Activated naive CD4-positive, alpha-beta T cell treated with anti-CD3 and anti-CD28 coated beads for 36 hours (primary cell): ENCODE measurements around the gene RPP30. TPM values are rescaled to one million over a fixed set of nuclear protein-coding genes. Genes with fewer than 3 reads are reported as not detected.

ENCODE experiments used
- CTCF ChIA-PET: fragments of 350-600 bp; sonication (Branson Sonifier 250); formaldehyde crosslinking; loops from one replicate; lab custom pipeline; 2021; ENCODE audit warnings: antibody characterized with exemption; lab: Charles Lee
- DNase-seq: peaks from one replicate; pipeline ENCODE4 v3.0.0-alpha.2; 2020
- H3K27ac Mint-ChIP-seq: one replicate; pipeline ENCODE4 v1.8.0; 2021; ENCODE audit warnings: mild to moderate bottlenecking, mixed read lengths
- H3K27me3 Mint-ChIP-seq: one replicate; pipeline ENCODE4 v1.8.0; 2021; ENCODE audit warnings: low read depth, mixed read lengths
- H3K36me3 Mint-ChIP-seq: one replicate; pipeline ENCODE4 v1.8.0; 2021; ENCODE audit warnings: low read depth, mixed read lengths
- H3K4me1 Mint-ChIP-seq: one replicate; pipeline ENCODE4 v1.8.0; 2021; ENCODE audit warnings: low read depth, mixed read lengths
- H3K4me3 Mint-ChIP-seq: one replicate; pipeline ENCODE4 v1.8.0; 2021; ENCODE audit warnings: mild to moderate bottlenecking, moderate library complexity, mixed read lengths
- H3K9me3 Mint-ChIP-seq: one replicate; pipeline ENCODE4 v1.8.0; 2021; ENCODE audit warnings: mixed read lengths
- intact Hi-C: fragments of 100-400 bp; cut with micrococcal nuclease; formaldehyde crosslinking; loops from one replicate; pipeline ENCODE4 v1.15.1; 2023
- total RNA-seq, 2 experiments: library from RNA; stranded (reverse); gene quantifications; one replicate each; pipeline ENCODE4 v1.2.3, GENCODE V29; 2021

The RPP30 gene
- 10 to 100 TPM; 74.7 to 75.8 TPM for total RNA-seq

GRCh38 chr10:90871766-90872647 lies at the start of gene RPP30:
TSS of gene RPP30 (plus strand) at chr10:90871974. CDS start at chr10:90871987, 13 bp downstream.
- no peaks in the 10 kb centered on the region for H3K9me3 Mint-ChIP-seq
- CTCF ChIA-PET, result interaction anchor here (0.9 to 2.7 kb wide), 4 partner anchors 10 to 124 kb away, joined by 3 to 15 read pairs (median 8); partner anchors contain the start of gene HTR7
- peak within 1 kb of the TSS; percentile 90 for H3K27ac Mint-ChIP-seq
- peaks cover 14% of the 10 kb centered on the region for H3K36me3 Mint-ChIP-seq
- DNase-seq, result peak; percentile 89
- peaks cover 24% of the 10 kb centered on the region for H3K4me1 Mint-ChIP-seq
- peak within 1 kb of the TSS; percentile 96 for H3K4me3 Mint-ChIP-seq
- peaks cover 14% of the 10 kb centered on the region for H3K27me3 Mint-ChIP-seq
- intact Hi-C loops, result loop anchor here (1.0 to 10.0 kb wide), 17 partner anchors 14 to 1455 kb away; partner anchors contain the start of genes FGFBP3, HECTD2, HTR7 and KIF20B

GRCh38 chr10:90822508-90822907 lies 49.3 kb upstream of the RPP30 start:
- Mint-ChIP-seq H3K27ac (no peak overlapping the region), H3K4me1 (no peaks in the 10 kb centered on the region), H3K4me3 (no peak overlapping the region), H3K36me3 (no peaks in the 10 kb centered on the region), H3K27me3 (peaks cover 14% of the 10 kb centered on the region), H3K9me3 (no peaks in the 10 kb centered on the region)
- CTCF ChIA-PET, result no interaction called here
- intact Hi-C loops, result no loop called here
- no peak for DNase-seq

GRCh38 chr10:90832111-90832510 lies 39.7 kb upstream of the RPP30 start:
- no peak overlapping the region for H3K4me3 Mint-ChIP-seq
- CTCF ChIA-PET, result no interaction called here
- intact Hi-C loops, result no loop called here
- no peak overlapping the region for H3K27ac Mint-ChIP-seq
- no peaks in the 10 kb centered on the region for H3K4me1 Mint-ChIP-seq
- no peaks in the 10 kb centered on the region for H3K9me3 Mint-ChIP-seq
- H3K27me3 Mint-ChIP-seq, result no peaks in the 10 kb centered on the region
- no peak for DNase-seq
- H3K36me3 Mint-ChIP-seq, result no peaks in the 10 kb centered on the region

- no peaks in the 10 kb centered on the region for H3K27me3 Mint-ChIP-seq
- CTCF ChIA-PET, result interaction anchor here (0.6 kb wide), 1 partner anchor 1060 kb away, joined by 3 read pairs; no protein-coding TSS in a partner anchor
- no peak overlapping the region for H3K4me3 Mint-ChIP-seq
- H3K36me3 Mint-ChIP-seq, result no peaks in the 10 kb centered on the region
- H3K27ac Mint-ChIP-seq, result no peak overlapping the region
- intact Hi-C loops, result no loop called here
- DNase-seq, result no peak
- no peaks in the 10 kb centered on the region for H3K4me1 Mint-ChIP-seq
- H3K9me3 Mint-ChIP-seq, result no peaks in the 10 kb centered on the region
Observed at GRCh38 chr10:90834326-90834725, 37.4 kb upstream of the RPP30 start.

GRCh38 chr10:90837486-90837885 lies 34.3 kb upstream of the RPP30 start:
- Mint-ChIP-seq H3K27me3 (no peaks in the 10 kb centered on the region), H3K27ac (no peak overlapping the region), H3K4me1 (no peaks in the 10 kb centered on the region), H3K4me3 (no peak overlapping the region), H3K9me3 (no peaks in the 10 kb centered on the region), H3K36me3 (no peaks in the 10 kb centered on the region)
- DNase-seq, result no peak
- intact Hi-C loops, result no loop called here
- CTCF ChIA-PET, result no interaction called here

- intact Hi-C loops, result no loop called here
- H3K27ac Mint-ChIP-seq, result no peak overlapping the region
- H3K9me3 Mint-ChIP-seq, result no peaks in the 10 kb centered on the region
- peaks cover 15% of the 10 kb centered on the region for H3K27me3 Mint-ChIP-seq
- H3K4me1 Mint-ChIP-seq, result peaks cover 1% of the 10 kb centered on the region
- DNase-seq, result no peak
- no peaks in the 10 kb centered on the region for H3K36me3 Mint-ChIP-seq
- CTCF ChIA-PET, result interaction anchor here (0.7 kb wide), 1 partner anchor 16 kb away, joined by 5 read pairs; no protein-coding TSS in a partner anchor
- H3K4me3 Mint-ChIP-seq, result no peak overlapping the region
Observed at GRCh38 chr10:90842725-90843124, 29.0 kb upstream of the RPP30 start.

- Mint-ChIP-seq H3K4me3 (no peak overlapping the region), H3K9me3 (peaks cover 5% of the 10 kb centered on the region), H3K4me1 (peaks cover 1% of the 10 kb centered on the region), H3K27me3 (peaks cover 21% of the 10 kb centered on the region), H3K36me3 (peaks cover 3% of the 10 kb centered on the region), H3K27ac (no peak overlapping the region)
- CTCF ChIA-PET, result no interaction called here
- no peak for DNase-seq
- intact Hi-C loops, result no loop called here
Observed at GRCh38 chr10:90845726-90846125, 26.0 kb upstream of the RPP30 start.

- Mint-ChIP-seq H3K9me3 (peaks cover 13% of the 10 kb centered on the region), H3K27me3 (peaks cover 27% of the 10 kb centered on the region), H3K4me1 (peaks cover 1% of the 10 kb centered on the region), H3K36me3 (peaks cover 6% of the 10 kb centered on the region), H3K4me3 (no peak overlapping the region), H3K27ac (no peak overlapping the region)
- no peak for DNase-seq
- intact Hi-C loops, result no loop called here
- CTCF ChIA-PET, result interaction anchor here (0.7 kb wide), 1 partner anchor 18 kb away, joined by 3 read pairs; no protein-coding TSS in a partner anchor
Observed at GRCh38 chr10:90846746-90847145, 25.0 kb upstream of the RPP30 start.

GRCh38 chr10:90847436-90847835 lies 24.3 kb upstream of the RPP30 start:
- Mint-ChIP-seq H3K4me1 (peaks cover 1% of the 10 kb centered on the region), H3K27ac (no peak overlapping the region), H3K9me3 (peaks cover 14% of the 10 kb centered on the region), H3K27me3 (peaks cover 33% of the 10 kb centered on the region), H3K4me3 (no peak overlapping the region), H3K36me3 (peaks cover 7% of the 10 kb centered on the region)
- intact Hi-C loops, result no loop called here
- peak; percentile 25 for DNase-seq
- CTCF ChIA-PET, result interaction anchor here (0.7 kb wide), 1 partner anchor 18 kb away, joined by 3 read pairs; no protein-coding TSS in a partner anchor

GRCh38 chr10:90849956-90850749 lies 21.6 kb upstream of the RPP30 start:
- H3K36me3 Mint-ChIP-seq, result peaks cover 7% of the 10 kb centered on the region
- peaks cover 1% of the 10 kb centered on the region for H3K4me1 Mint-ChIP-seq
- H3K9me3 Mint-ChIP-seq, result peaks cover 14% of the 10 kb centered on the region
- DNase-seq, result no peak
- no peak overlapping the region for H3K27ac Mint-ChIP-seq
- peaks cover 39% of the 10 kb centered on the region for H3K27me3 Mint-ChIP-seq
- CTCF ChIA-PET, result no interaction called here
- no peak overlapping the region for H3K4me3 Mint-ChIP-seq
- intact Hi-C loops, result no loop called here

GRCh38 chr10:90855126-90855525 lies 16.6 kb upstream of the RPP30 start:
- Mint-ChIP-seq H3K36me3 (peaks cover 7% of the 10 kb centered on the region), H3K27ac (no peak overlapping the region), H3K9me3 (peaks cover 14% of the 10 kb centered on the region), H3K4me3 (no peak overlapping the region), H3K4me1 (peaks cover 7% of the 10 kb centered on the region), H3K27me3 (peaks cover 60% of the 10 kb centered on the region)
- CTCF ChIA-PET, result no interaction called here
- no peak for DNase-seq
- intact Hi-C loops, result no loop called here

GRCh38 chr10:90856261-90856660 lies 15.5 kb upstream of the RPP30 start:
- Mint-ChIP-seq H3K4me3 (peak overlapping the region; percentile 45), H3K27ac (no peak overlapping the region), H3K4me1 (peaks cover 7% of the 10 kb centered on the region), H3K9me3 (peaks cover 3% of the 10 kb centered on the region), H3K27me3 (peaks cover 60% of the 10 kb centered on the region), H3K36me3 (peaks cover 2% of the 10 kb centered on the region)
- CTCF ChIA-PET, result interaction anchor here (0.6 to 2.0 kb wide), 3 partner anchors 10 to 18 kb away, joined by 3 to 11 read pairs (median 3); partner anchors contain the start of gene RPP30
- intact Hi-C loops, result no loop called here
- DNase-seq, result no peak
